GM10248 (cell line): ENCODE measurements around the gene TBC1D5.
"Not testable (repeated sequence)": the region's sequence is repeated elsewhere in the genome, so short reads cannot be mapped to it uniquely, and the experiment has no call there.

Source experiments
- CTCF ChIA-PET: fragments of 300-600 bp; sonication (Branson Sonifier 250); formaldehyde crosslinking; extraction: SDS; loops from one replicate; lab custom pipeline; 2021; ENCODE audit warnings: antibody characterized with exemption; lab: Yijun Ruan, JAX
- POLR2A ChIA-PET: fragments of 350-650 bp; sonication (Branson Sonifier 250); formaldehyde crosslinking; extraction: SDS; loops from one replicate; lab custom pipeline; 2020; ENCODE audit warnings: antibody characterized with exemption; lab: Yijun Ruan, JAX
- DNase-seq: peaks from one replicate; pipeline ENCODE4 v3.0.0; 2012; ENCODE audit errors: extremely low spot score
- CTCF ChIP-seq: IDR thresholded peaks from 2 replicates; pipeline ENCODE4 v1.5.1; 2012; ENCODE audit warnings: mild to moderate bottlenecking, low read depth; ENCODE audit errors: extremely low read depth, missing control alignments, control extremely low read depth

TBC1D5 gene

DNA sequence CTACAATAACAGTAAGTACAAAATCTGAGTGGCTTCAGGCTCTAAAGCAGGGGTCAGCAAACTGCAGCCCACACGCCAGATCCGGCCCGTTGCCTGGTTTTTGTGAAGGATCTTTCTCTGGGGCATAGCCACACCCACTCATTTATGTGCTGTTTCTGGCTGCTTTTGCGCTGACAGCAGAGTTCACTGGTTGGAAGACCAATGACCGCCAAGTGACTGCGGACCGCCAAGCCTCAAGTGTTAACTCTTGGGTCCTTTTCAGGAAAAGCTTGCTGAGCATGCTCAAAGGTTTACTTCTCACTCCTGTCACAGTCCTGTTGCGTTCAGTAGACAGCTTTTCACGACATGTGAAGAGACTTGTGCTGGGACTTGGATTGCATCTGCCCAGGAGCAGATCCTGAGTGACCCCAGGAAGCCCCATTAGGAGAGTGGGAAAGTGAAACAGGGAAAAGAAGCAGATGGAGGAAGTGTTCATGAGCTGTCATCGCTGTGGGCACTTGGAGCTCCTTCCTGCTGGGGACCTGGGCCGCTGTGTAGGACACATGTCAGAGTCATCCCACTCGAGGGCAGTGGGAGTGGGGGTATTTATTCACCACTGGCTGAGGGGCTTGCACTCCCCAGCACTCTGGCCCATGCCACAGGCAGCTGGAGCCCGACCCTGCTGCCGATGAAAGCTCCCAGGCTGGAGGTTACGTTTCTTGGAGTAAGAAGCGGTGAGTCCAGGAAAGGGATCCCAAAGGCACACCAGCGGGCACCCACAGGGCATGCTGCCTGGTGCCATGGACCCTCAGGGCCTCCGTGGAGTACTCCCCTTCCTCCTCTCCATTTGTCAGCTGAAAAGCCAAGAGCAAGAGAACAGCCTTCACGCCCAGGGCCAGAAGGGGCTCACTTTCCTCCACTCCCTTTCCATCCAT is 608.5 kb downstream of the TBC1D5 start:
- TF ChIP-seq CTCF: no peak
- CTCF ChIA-PET: interaction anchor here (1.0 to 1.3 kb wide), 5 partner anchors 9 to 528 kb away, joined by 3 to 5 read pairs (median 4); no protein-coding TSS in a partner anchor
- POLR2A ChIA-PET: interaction anchor here (0.7 to 1.0 kb wide), 2 partner anchors 62 to 250 kb away, joined by 3 to 7 read pairs; no protein-coding TSS in a partner anchor
- no peak for DNase-seq

DNA sequence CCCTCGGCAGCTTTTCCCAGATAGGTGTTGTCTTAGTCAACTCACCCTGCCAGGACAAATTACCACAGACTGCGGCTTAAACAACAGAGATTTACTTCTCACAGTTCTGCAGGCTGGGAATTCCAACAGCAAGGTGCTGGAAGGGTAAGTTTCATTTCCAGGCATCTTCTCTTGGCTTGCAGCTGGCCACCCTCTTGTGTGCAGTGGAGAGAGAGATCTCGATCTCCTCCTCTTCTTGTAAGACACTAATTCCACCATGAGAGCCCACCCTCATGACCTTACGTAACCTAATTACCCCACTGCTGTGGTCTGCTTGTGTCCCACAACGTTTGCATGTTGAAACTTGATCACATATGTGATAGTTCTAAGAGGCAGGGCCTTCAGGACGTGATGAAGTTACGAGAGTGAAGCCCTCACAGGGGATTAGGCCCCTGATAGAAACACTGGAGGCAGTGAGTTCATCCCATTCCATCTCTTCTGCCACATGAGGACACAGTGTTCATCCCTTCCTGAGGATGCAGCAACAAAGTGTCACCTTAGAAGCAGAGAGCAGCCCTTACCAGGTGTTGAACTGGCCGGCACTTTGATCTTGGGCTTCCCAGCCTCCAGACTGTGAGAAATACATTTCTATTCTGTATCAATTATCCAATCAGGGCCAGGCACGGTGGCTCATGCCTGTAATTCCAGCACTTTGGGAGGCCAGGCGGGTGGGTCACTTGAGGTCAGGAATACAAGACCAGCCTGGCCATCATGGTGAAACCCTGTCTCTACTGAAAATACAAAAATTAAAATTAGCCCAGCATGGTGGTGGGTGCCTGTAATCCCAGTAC is 609.9 kb downstream of the TBC1D5 start:
- no peak for TF ChIP-seq CTCF
- CTCF ChIA-PET: interaction anchor here (1.0 to 1.7 kb wide), 5 partner anchors 7 to 526 kb away, joined by 3 to 5 read pairs (median 4); no protein-coding TSS in a partner anchor
- DNase-seq: no peak
- POLR2A ChIA-PET: interaction anchor here (1.0 kb wide), 1 partner anchor 64 kb away, joined by 3 read pairs; no protein-coding TSS in a partner anchor

DNA sequence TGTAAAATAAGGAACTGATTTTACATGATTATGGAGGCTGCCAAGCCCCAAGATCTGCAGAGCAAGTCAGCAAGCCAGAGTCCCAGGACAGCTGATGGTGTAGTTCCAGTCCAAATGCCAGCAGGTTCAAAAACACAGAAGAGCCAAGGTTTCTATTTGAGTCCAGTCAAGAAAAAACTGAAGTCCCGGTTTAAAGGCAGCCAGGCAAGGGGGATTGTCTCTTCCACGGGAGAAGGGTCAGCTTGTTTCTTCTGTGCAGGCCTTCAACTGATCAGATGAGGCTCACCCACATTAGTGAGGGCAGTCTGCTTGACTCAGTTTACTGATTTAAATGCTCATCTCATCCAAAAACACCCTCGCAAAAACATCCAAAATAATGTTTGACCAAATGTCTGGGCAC is 611.5 kb downstream of the TBC1D5 start:
- no peak for DNase-seq
- ChIA-PET CTCF (interaction anchor here (1.4 to 1.7 kb wide), 2 partner anchors 8 to 14 kb away, joined by 3 to 4 read pairs; no protein-coding TSS in a partner anchor), POLR2A (no interaction called here)
- TF ChIP-seq CTCF: no peak

GRCh38 chr3:17129556-17129955 is 612.9 kb downstream of the TBC1D5 start:
- TF ChIP-seq CTCF: no peak
- ChIA-PET CTCF (no interaction called here), POLR2A (no interaction called here)
- no peak for DNase-seq

DNA sequence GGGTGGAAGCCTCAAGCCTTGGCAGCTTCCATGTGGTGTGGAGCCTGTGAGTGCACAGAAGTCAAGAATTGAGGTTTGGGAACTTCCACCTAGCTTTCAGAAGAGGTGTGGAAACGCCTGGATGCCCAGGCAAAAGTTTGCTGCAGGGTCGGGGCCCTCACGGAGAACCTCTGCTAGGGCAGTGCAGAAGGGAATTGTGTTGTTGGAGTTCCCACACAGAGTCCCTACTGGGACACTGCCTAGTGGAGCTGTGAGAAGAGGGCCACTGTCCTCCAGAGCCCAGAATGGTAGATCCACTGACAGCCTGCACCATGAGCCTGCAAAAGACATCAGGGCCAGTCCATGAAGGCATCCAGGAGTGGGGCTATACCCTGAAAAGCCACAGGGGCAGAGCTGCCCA is 613.8 kb downstream of the TBC1D5 start:
- CTCF ChIA-PET, POLR2A ChIA-PET, DNase-seq: not testable (repeated sequence)

DNA sequence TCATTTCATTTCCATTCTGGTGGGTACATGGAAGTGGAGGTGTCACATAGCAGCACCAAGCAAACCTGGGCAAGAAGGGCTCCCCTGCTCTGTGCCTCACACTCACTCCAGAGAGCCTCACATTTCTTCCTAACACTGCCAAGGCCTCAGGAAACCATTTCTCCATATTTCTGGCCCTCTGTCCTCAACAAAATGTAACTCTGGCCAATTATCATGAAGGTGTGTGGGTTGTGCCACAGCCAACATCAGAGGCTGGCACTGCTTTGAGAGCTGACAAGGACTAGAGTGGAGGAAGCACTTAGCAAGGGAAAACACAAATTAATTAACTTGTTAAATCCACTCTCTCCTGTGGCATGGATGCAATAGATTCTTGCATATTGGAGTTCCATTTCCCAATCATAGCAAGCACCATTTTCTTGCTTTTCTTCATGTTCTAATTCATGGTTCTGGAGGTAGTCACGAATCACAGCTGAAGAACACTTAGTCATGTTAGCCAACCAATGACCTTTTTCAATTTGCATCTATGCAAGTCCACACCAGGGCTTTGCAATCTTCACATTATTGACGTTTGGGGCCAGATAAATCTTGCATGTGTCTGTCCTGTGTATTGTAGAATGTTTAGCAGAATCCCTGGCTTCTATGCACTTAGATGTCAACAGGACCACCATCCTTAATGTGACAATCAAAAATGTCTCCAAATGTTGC is 616.5 kb downstream of the TBC1D5 start:
- POLR2A ChIA-PET: no interaction called here
- no peak for TF ChIP-seq CTCF
- CTCF ChIA-PET: interaction anchor here (0.9 kb wide), 1 partner anchor 7 kb away, joined by 4 read pairs; no protein-coding TSS in a partner anchor
- DNase-seq: no peak
